ENCODE data around the gene WASF3. TPM values are rescaled to one million over a fixed set of nuclear protein-coding genes. Genes with fewer than 3 reads are reported as not detected.

Gene WASF3
- total RNA-seq, 1 donor from 2014 or later: 187 TPM

GRCh38 chr13:26695360-26695705 is 137.8 kb downstream of the WASF3 start:
- H3K27ac Mint-ChIP-seq: peak overlapping the region; percentile 96
- TF ChIP-seq CTCF (IDR thresholded peaks at IDR 0.05; ENCODE audit: unreplicated experiment): no peak
- H3K36me3 Mint-ChIP-seq (ENCODE audit: insufficient read depth): peaks cover 25% of the 10 kb centered on the region
- no peaks in the 10 kb centered on the region for H3K27me3 Mint-ChIP-seq
- H3K9me3 Mint-ChIP-seq (ENCODE audit: low read depth): no peaks in the 10 kb centered on the region
- no peak for DNase-seq (ENCODE audit: low spot score, unreplicated experiment)
- H3K4me3 Mint-ChIP-seq (ENCODE audit: low read depth): no peak overlapping the region
- H3K4me1 Mint-ChIP-seq (ENCODE audit: low read depth): peaks cover 35% of the 10 kb centered on the region

- peak overlapping the region; percentile 62 for H3K4me3 Mint-ChIP-seq (ENCODE audit: low read depth)
- no peaks in the 10 kb centered on the region for H3K9me3 Mint-ChIP-seq (ENCODE audit: low read depth)
- no peak for TF ChIP-seq CTCF (IDR thresholded peaks at IDR 0.05; ENCODE audit: unreplicated experiment)
- peaks cover 23% of the 10 kb centered on the region for H3K36me3 Mint-ChIP-seq (ENCODE audit: insufficient read depth)
- peaks cover 35% of the 10 kb centered on the region for H3K4me1 Mint-ChIP-seq (ENCODE audit: low read depth)
- DNase-seq (ENCODE audit: low spot score, unreplicated experiment): no peak
- no peaks in the 10 kb centered on the region for H3K27me3 Mint-ChIP-seq
- H3K27ac Mint-ChIP-seq: peak overlapping the region; percentile 96
Observed at GRCh38 chr13:26695891-26696311, 138.4 kb downstream of the WASF3 start.

- peak overlapping the region; percentile 44 for H3K4me3 Mint-ChIP-seq (ENCODE audit: low read depth)
- H3K9me3 Mint-ChIP-seq (ENCODE audit: low read depth): no peaks in the 10 kb centered on the region
- DNase-seq (ENCODE audit: low spot score, unreplicated experiment): no peak
- H3K27me3 Mint-ChIP-seq: no peaks in the 10 kb centered on the region
- no peak for TF ChIP-seq CTCF (IDR thresholded peaks at IDR 0.05; ENCODE audit: unreplicated experiment)
- H3K4me1 Mint-ChIP-seq (ENCODE audit: low read depth): peaks cover 35% of the 10 kb centered on the region
- peaks cover 17% of the 10 kb centered on the region for H3K36me3 Mint-ChIP-seq (ENCODE audit: insufficient read depth)
- H3K27ac Mint-ChIP-seq: peak overlapping the region; percentile 13
Observed at GRCh38 chr13:26697069-26697955, 139.8 kb downstream of the WASF3 start.

- Mint-ChIP-seq H3K27me3 (no peaks in the 10 kb centered on the region), H3K4me1 (ENCODE audit: low read depth) (peaks cover 34% of the 10 kb centered on the region), H3K36me3 (ENCODE audit: insufficient read depth) (peaks cover 13% of the 10 kb centered on the region), H3K4me3 (ENCODE audit: low read depth) (peak overlapping the region; percentile 31), H3K27ac (peak overlapping the region; percentile 68), H3K9me3 (ENCODE audit: low read depth) (no peaks in the 10 kb centered on the region)
- TF ChIP-seq CTCF (IDR thresholded peaks at IDR 0.05; ENCODE audit: unreplicated experiment): peak; percentile 99
- DNase-seq (ENCODE audit: low spot score, unreplicated experiment): peak; percentile 79
Observed at GRCh38 chr13:26698392-26699196, 141.1 kb downstream of the WASF3 start.

- no peak for TF ChIP-seq CTCF (IDR thresholded peaks at IDR 0.05; ENCODE audit: unreplicated experiment)
- H3K27me3 Mint-ChIP-seq: no peaks in the 10 kb centered on the region
- H3K36me3 Mint-ChIP-seq (ENCODE audit: insufficient read depth): peaks cover 8% of the 10 kb centered on the region
- H3K27ac Mint-ChIP-seq: no peak overlapping the region
- H3K4me1 Mint-ChIP-seq (ENCODE audit: low read depth): peaks cover 33% of the 10 kb centered on the region
- no peak overlapping the region for H3K4me3 Mint-ChIP-seq (ENCODE audit: low read depth)
- H3K9me3 Mint-ChIP-seq (ENCODE audit: low read depth): no peaks in the 10 kb centered on the region
- DNase-seq (ENCODE audit: low spot score, unreplicated experiment): no peak
Observed at GRCh38 chr13:26699197-26699490, 141.7 kb downstream of the WASF3 start.
